ENCODE data around the gene PISD. TPM values are rescaled to one million over a fixed set of nuclear protein-coding genes. Genes with fewer than 3 reads are reported as not detected.
A peak's percentile ranks its signal among the peaks of the same experiment; 100 is the strongest.

The PISD gene
- total RNA-seq, 1 donor = 25.5 TPM

- TF ChIP-seq, protein P1, sequence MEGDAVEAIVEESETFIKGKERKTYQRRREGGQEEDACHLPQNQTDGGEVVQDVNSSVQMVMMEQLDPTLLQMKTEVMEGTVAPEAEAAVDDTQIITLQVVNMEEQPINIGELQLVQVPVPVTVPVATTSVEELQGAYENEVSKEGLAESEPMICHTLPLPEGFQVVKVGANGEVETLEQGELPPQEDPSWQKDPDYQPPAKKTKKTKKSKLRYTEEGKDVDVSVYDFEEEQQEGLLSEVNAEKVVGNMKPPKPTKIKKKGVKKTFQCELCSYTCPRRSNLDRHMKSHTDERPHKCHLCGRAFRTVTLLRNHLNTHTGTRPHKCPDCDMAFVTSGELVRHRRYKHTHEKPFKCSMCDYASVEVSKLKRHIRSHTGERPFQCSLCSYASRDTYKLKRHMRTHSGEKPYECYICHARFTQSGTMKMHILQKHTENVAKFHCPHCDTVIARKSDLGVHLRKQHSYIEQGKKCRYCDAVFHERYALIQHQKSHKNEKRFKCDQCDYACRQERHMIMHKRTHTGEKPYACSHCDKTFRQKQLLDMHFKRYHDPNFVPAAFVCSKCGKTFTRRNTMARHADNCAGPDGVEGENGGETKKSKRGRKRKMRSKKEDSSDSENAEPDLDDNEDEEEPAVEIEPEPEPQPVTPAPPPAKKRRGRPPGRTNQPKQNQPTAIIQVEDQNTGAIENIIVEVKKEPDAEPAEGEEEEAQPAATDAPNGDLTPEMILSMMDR (IDR thresholded peaks at IDR 0.05; ENCODE audit: insufficient read depth, low read length) = no peak
- no peak for DNase-seq (ENCODE audit: low read depth)
- H3K4me3 ChIP-seq (ENCODE audit: low read depth, low read length) = no peak overlapping the region
Observed at GRCh38 chr22:31637891-31638618, 24.0 kb downstream of the PISD start.

DNA sequence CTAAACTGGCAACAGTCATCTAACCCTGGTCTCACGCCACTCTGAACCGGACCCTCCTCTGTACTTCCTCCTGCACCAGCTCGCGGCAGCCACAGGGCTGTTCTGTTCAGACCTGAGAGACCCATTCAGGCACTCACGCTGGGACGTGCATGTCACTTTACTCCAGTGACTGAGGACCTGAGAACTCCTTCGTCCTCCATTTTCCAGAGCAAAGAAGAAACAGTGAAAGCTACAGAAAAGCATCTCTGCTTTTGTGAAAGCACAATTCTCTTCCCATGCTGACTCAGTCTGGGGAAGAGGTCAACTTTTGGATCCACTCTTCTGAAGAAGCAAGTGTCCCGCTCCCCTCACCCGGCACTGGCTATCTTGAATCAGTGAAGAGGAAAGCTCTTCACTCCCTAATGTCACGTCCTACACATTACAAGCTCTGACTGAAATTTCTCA, 24.5 kb downstream of the PISD start:
- no peak overlapping the region for H3K4me3 ChIP-seq (ENCODE audit: low read depth, low read length)
- TF ChIP-seq, protein P1 (IDR thresholded peaks at IDR 0.05; ENCODE audit: insufficient read depth, low read length) = no peak
- no peak for DNase-seq (ENCODE audit: low read depth)

DNA sequence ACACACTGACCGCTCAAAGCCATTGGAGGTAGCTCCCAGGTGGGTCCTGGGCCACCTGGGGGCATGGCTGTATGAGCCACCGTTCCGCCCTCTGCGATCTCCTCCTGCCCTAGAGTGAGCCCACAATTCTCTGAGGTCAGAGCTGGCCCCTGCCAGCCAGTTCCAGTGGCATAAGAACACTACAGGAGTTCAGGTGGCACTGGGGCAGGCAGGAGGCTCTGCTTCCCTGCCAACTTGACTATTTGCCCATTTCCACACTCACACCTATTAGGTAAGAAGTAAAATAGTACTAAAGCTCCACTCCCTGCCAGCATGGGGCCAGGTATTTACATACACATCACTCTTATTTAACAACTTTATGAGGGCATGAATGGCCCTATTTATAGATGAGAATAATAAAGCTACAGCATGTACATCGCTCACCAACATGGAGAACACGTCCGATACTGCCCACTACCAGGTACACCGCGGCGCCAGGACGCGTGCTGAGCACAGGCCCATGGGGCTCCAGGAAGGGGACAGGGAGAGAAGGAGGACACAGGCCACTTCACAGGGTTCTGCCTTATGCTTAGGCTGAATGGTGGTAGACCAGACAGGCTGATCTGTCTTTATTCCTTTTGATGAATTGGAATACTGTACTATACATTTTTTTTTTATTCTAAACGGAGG, 26.2 kb downstream of the PISD start:
- no peak overlapping the region for H3K4me3 ChIP-seq (ENCODE audit: low read depth, low read length)
- TF ChIP-seq, protein P1 (IDR thresholded peaks at IDR 0.05; ENCODE audit: insufficient read depth, low read length) = no peak
- DNase-seq (ENCODE audit: low read depth) = no peak

- TF ChIP-seq, protein P1 (IDR thresholded peaks at IDR 0.05; ENCODE audit: insufficient read depth, low read length) = no peak
- no peak for DNase-seq (ENCODE audit: low read depth)
- peak overlapping the region; percentile 79 for H3K4me3 ChIP-seq (ENCODE audit: low read depth, low read length)
Observed at GRCh38 chr22:31631436-31631835, 30.6 kb downstream of the PISD start.

- TF ChIP-seq, protein P1 (IDR thresholded peaks at IDR 0.05; ENCODE audit: insufficient read depth, low read length) = no peak
- peak overlapping the region; percentile 79 for H3K4me3 ChIP-seq (ENCODE audit: low read depth, low read length)
- DNase-seq (ENCODE audit: low read depth) = peak; percentile 64
Observed at GRCh38 chr22:31630331-31631329, 31.4 kb downstream of the PISD start.

DNA sequence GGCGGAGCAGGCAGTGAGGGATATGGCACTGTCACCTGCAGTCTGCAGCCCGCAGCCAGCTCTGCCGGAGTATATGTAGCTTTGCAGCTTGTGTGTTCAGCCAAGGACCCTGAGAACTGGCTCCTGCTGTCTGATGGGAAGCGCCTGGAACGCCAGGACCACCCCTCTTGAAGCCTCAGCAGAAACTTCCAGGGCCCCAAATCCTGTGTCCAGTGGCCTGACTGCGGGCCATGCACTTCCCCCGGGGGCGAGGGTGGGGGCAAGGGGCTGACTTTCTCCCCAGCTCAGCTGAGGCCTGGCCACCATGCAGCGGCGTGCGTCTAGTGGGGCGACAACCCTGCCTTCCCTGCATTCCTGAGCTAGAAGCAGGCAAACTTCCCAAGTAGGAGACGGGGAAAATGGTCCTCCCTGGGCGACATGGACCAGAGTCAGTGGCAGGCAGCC, 32.3 kb downstream of the PISD start:
- H3K4me3 ChIP-seq (ENCODE audit: low read depth, low read length) = peak overlapping the region; percentile 79
- TF ChIP-seq, protein P1 (IDR thresholded peaks at IDR 0.05; ENCODE audit: insufficient read depth, low read length) = no peak
- DNase-seq (ENCODE audit: low read depth) = no peak

Data from fibroblast of the aortic adventitia (primary cell).